Mononuclear cell (primary cell): ENCODE data around the gene SSU72. TPM values are rescaled to one million over a fixed set of nuclear protein-coding genes. Genes with fewer than 3 reads are reported as not detected.

Experiments used
- H3K27me3 ChIP-seq: 2 replicates; pipeline ENCODE4 v1.6.0; 2011; ENCODE audit warnings: low read length, control low read depth; ENCODE audit not compliant: insufficient read depth
- H3K4me1 ChIP-seq: 2 replicates; pipeline ENCODE4 v1.5.1; 2011; ENCODE audit warnings: mild to moderate bottlenecking, low read length, control low read depth; ENCODE audit not compliant: insufficient read depth
- H3K4me3 ChIP-seq: 2 replicates; pipeline ENCODE4 v1.5.1; 2011; ENCODE audit warnings: mild to moderate bottlenecking, low read length, moderate library complexity
- H3K9me3 ChIP-seq: 2 replicates; pipeline ENCODE4 v1.5.1; 2011; ENCODE audit warnings: low read depth, mild to moderate bottlenecking, control low read depth, low read length
- total RNA-seq: library from RNA; depleted of rRNA; stranded (reverse); fragments of >200 nt; gene quantifications from one replicate; pipeline ENCODE4 v1.2.3, GENCODE V29; 2012

Gene SSU72
- 47.9 TPM for total RNA-seq

DNA sequence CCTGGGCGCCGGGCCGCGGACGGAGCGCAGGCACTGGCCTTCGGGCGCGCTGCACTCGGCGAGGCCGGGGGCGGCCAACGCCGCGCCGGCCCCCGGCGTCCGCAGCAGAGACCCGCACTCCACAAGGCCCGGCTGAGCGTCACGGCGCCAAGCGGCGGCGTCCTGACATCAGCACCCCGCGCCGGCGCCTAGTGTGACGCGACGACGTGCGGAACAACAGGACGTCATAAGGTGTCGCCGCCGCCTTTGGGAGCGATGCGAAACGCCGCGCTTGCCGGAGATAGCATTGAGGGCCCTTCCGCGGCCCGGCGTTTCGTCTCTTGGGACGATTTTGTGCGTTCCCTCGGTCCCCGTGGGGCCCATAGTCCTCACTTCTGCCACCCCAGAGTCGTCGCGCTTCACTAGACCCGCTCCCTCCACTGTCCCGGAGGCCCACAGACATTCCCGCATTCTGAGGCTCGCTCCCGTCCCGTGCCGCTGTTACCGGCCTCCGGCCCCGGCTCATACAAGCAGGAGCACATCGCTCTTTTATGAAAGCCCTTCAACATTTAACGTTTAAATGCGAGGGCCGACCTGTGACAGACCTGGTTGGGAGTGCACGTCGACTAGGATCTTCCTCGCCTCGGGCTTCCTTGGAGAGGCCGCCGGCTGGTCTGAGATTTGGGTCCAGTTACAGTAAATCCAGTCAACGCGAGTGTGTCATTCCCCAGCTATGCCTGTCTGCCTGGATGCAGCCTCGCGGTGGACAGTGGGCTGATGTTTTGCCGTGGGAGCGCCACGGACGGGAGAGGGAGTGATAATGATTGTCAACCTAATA, at the start of gene SSU72:
Gene SSU72 (minus strand): TSS at position 143 of the 817 bp plus-strand sequence. CDS start 306 bp downstream, outside the sequence.
- H3K4me3 ChIP-seq = peak within 1 kb of the TSS; percentile 96
- peaks cover 32% of the 10 kb centered on the region for H3K4me1 ChIP-seq

DNA sequence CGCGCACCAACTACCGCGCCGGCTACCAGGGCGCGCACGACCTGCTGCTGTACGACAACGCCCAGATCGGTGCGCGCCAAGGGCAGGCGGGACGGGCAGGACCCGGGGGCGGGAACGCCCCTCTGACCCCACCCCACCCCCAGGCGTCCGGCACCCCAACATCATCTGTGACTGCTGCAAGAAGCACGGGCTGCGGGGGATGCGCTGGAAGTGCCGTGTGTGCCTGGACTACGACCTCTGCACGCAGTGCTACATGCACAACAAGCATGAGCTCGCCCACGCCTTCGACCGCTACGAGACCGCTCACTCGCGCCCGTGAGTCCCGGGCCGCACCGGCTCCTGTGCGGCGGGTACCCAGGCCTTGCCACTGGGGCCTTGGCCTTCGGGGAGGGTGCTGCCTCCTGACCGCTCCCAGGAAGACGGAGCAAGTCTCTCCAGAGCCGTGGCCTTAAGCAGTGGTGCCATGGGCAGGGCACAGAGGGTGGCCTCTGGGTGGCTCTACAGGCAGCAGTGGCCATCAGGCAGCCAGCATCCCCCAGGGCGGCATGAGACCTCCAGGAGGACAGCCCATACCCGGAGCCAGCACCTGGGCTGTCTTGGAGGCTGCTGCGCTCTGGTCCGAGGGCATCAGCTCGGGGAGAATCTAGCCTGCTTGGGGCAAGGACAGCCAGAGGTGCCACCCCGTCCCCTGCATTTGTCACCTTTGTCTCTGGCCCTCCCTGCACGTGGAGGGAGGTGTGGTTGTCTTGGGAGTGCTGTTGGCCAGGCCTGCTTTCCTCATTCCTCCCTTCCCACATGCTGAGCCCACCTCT, 49.2 kb upstream of the SSU72 start:
- no peaks in the 10 kb centered on the region for H3K4me1 ChIP-seq
- no peaks in the 10 kb centered on the region for H3K9me3 ChIP-seq

More for the DNA sequence above, at the start of gene SSU72:
- no peaks in the 10 kb centered on the region for H3K9me3 ChIP-seq
- H3K27me3 ChIP-seq = no peaks in the 10 kb centered on the region

DNA sequence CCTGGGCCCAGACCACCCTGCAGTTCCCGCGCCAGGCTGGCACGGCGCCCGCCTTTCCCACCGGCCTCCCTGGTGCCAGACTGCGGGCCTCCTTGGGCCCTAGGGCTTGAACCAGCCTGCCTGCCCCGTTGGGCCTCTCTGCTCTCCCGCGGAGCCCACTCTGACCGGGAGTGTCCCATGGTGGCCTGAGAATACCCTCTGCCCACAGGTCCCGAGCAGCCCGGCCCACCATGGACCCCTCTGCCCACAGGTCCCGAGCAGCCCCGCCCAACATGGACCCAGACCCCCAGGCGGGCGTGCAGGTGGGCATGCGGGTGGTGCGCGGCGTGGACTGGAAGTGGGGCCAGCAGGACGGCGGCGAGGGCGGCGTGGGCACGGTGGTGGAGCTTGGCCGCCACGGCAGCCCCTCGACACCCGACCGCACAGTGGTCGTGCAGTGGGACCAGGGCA, 48.5 kb upstream of the SSU72 start:
- H3K9me3 ChIP-seq = no peaks in the 10 kb centered on the region
- no peak overlapping the region for H3K4me3 ChIP-seq
- H3K27me3 ChIP-seq = no peaks in the 10 kb centered on the region
- no peaks in the 10 kb centered on the region for H3K4me1 ChIP-seq

More for the DNA sequence above, 49.2 kb upstream of the SSU72 start:
- Histone ChIP-seq H3K27me3 (no peaks in the 10 kb centered on the region), H3K4me3 (no peak overlapping the region)

DNA sequence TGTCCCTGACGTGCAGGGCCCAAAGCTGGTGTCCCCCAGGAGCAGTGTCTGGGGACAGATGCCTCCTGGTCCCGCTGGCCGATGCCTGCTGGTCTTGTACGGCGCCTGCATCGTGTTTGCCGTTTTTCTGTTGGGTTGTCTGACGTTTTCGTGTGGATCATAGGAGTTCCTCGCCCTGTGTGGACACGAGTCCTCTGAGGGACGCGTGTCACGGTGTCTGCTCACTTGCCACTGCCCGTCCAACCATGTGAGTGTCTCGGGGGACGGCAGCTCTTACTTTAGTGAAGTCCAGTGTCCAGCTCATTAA, 48.1 kb upstream of the SSU72 start:
- Histone ChIP-seq H3K4me1 (no peaks in the 10 kb centered on the region), H3K9me3 (no peaks in the 10 kb centered on the region), H3K4me3 (no peak overlapping the region), H3K27me3 (no peaks in the 10 kb centered on the region)

DNA sequence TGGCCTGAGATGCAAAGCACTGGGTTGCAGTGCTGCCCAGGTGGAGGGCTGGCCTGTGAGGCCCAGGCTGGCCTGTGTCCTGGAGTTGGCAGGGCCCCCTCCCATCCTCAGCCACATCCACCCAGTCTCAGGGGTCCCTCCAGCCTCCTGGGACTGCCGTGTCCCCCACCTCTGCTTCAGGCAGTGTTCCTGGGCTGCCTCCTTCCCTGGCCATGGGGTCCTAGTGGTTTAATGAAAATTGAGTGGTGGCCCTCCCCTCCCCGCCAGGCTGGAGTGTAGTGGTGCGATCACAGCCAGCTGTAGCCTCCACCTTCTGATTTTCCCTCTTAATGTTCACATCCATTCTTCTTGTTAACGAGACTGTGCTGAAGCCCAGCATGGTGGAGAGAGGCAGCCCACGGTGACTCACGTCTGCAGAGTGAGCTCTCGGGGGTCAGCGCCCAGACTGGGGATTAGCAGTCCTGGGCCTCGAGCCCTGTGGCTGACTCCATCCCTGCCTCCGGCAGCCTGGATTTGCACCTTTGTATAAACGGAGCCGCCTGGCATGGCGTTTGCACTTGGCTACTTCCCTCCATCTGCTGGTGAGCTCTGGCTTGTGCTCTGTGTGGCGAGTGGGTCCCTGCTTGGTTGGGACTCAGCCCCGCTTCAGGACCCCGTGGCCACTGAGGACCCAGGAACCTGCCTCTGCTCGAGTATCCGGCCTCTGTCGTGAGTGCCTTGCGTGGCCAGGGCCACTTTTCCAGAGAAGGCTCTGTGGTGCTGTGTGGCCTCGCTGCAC, 47.5 kb upstream of the SSU72 start:
- Histone ChIP-seq H3K4me3 (no peak overlapping the region), H3K4me1 (no peaks in the 10 kb centered on the region), H3K27me3 (no peaks in the 10 kb centered on the region), H3K9me3 (no peaks in the 10 kb centered on the region)

DNA sequence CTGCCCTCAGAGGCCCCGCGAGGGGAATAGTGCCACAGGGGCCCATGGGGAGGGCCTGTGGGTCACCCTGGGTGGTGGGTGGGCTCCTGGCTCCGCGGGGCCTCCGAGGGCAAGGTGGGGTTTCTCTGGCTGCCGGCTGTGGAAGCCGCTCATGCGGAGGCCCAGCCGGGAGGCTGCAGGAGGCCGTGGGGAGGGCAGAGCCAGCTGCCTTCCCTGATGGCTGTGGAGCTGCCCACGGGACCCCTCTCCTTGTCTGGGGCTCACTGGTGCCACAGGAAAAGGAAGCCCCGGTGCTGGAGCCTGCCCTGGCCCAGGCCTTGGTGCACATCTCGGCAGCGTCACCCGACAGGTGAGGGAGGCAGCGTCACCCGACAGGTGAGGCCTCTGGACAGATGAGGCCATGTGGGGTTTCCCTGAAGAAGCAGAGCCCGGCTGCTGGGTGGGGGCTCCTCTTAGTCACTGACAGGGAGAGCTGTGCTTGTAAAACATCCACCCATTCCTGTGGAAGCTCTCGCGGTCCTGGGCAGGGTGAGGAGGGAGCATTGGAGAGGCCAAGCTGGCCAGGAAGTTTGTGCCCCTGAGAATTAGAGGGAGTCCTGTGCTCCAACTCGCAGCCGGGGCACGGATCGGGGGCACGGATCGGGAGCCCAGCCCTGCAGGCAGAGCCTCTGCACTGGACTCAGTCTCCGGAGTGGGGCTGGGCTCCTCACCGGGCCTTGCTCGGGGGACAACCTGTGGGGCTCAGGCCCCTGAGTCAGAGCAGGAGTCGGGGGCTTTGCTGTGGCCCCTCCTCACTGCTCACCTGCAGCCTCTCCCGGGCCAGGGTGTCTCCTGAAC, 46.7 kb upstream of the SSU72 start:
- H3K9me3 ChIP-seq = no peaks in the 10 kb centered on the region
- no peaks in the 10 kb centered on the region for H3K27me3 ChIP-seq
- H3K4me1 ChIP-seq = peaks cover 8% of the 10 kb centered on the region
- no peak overlapping the region for H3K4me3 ChIP-seq

DNA sequence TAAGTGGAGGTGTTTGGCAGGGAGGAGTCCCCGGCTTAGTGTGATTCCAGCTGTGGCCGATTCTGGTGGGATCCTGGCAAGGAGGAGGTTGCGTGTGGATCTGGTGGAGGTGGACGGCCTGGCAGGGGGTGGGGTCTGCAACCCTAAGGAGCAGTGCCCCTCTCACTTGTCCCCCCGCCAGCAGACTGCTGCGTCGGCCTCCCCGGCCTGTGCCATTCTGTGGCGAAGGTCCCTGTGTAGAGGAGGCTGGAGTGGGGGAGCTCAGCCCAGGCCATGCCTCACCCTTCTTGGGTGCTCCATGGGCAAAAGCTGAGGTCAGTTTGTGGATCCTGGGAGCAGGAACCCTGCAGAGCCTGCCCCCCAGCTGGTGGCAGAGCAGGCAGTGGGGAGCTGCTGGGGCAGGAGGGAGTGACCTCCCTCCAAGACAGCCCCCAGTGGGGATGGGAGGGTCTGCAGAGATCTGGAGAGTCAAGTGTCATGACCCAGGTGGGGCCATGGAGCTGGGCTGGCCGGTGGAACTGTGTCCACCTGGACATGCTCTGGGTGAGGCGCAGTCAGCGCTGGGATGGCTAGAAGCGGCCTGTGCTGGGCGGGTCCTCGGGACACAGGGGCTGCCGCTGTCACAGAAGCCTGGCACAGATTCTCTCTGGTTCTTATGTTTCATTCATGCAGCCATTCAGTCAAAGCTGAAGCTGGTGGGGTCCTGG, 45.9 kb upstream of the SSU72 start:
- Histone ChIP-seq H3K9me3 (no peaks in the 10 kb centered on the region), H3K4me3 (no peak overlapping the region), H3K27me3 (no peaks in the 10 kb centered on the region), H3K4me1 (peaks cover 11% of the 10 kb centered on the region)

DNA sequence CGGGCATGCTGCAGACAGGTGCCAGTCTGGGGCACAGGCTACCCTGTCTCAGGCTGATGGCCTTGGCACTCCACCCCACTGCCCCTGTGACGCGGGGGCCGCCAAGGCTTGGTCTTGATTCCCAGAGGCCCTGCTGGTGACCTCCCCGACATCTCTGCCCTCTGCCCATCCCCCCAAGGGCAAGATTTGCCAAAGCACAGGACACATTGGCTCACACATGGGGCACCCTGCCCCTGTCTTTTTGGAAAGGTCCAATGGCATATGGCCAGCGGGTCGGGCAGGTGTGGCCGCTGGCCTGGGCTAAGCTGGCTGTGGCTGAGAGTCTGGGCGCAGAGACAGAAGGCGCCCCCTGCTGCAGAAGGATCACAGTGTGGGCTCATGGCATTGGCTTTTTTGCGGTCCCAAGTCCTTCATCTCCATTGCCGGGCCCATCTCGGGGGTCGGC, 45.3 kb upstream of the SSU72 start:
- H3K4me3 ChIP-seq = no peak overlapping the region
- no peaks in the 10 kb centered on the region for H3K27me3 ChIP-seq
- H3K4me1 ChIP-seq = peaks cover 11% of the 10 kb centered on the region
- H3K9me3 ChIP-seq = no peaks in the 10 kb centered on the region

DNA sequence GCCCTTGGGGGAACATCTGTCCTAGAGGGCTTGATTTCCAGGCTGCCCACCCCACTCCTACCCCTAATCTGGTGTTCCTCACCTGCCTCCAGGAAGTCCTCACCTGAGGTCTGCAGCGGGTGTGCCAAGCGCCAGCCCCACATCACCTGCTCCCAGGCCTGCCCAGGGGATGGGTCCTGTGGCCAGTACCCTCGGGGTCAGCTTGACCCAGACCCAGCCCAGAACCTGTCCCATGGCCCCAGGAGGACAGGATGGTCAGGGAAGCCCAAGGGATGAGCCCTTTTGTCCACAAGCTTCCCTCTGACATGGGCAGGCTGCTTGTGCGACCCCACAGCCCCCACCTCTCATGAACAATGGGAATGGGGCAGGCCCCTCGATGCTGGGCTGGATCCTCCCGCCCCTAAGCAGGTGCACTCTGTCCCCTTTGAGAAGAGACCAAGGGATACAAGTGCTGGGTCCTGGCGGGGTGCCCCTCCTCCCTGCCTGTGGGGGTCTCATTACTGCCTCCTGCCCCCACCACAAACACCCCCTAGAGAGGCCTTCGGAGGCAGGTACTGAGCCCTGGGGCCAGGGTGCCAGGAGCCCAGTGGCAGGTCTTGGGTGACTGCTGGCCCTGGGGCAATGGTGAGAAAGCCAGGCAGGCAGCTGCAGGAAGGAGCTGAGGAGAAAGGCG, 43.9 kb upstream of the SSU72 start:
- peaks cover 25% of the 10 kb centered on the region for H3K4me1 ChIP-seq
- no peak overlapping the region for H3K4me3 ChIP-seq
- no peaks in the 10 kb centered on the region for H3K27me3 ChIP-seq
- H3K9me3 ChIP-seq = no peaks in the 10 kb centered on the region

DNA sequence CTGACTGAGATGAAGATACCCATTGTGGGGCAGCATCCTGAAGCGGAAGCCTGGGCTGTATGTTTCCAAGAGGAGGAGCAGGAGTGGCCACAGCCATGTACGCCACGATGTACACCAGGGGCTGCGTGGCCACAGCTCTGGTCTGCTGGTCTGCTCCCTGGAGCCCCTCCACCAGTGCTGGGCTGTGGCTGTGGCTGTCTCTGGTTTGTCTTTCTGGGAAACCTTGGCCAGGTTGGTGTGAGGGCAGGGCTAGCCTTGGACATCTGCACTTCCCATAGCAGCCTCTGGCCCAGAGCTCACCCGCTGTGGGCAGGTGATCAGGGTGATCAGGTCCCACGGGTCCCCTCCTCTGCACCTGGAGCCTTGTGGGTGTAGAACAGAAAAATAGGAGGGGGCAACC, 43.3 kb upstream of the SSU72 start:
- Histone ChIP-seq H3K27me3 (no peaks in the 10 kb centered on the region), H3K4me3 (no peak overlapping the region), H3K4me1 (peaks cover 27% of the 10 kb centered on the region), H3K9me3 (no peaks in the 10 kb centered on the region)

DNA sequence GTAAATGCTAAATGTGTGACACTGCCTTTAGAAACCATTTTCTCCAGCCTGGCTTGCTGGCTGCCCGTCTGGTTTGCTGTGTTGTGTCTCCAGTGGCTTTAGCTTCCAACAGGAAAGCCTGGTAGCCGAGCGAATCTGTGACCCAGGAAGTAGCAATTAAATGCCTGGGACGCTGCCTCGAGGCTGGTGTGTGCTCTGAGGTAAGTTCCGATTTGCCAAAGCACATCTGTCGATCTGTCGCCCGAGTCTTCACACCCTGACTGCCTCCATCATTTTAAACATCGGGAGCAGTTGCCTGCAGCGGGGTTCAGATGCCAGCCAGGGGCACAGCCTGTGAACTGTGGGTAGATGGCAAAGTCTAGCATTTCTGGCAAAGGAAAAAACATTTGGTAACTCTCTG, 42.9 kb upstream of the SSU72 start:
- Histone ChIP-seq H3K4me1 (peaks cover 27% of the 10 kb centered on the region), H3K27me3 (no peaks in the 10 kb centered on the region), H3K4me3 (no peak overlapping the region), H3K9me3 (no peaks in the 10 kb centered on the region)

DNA sequence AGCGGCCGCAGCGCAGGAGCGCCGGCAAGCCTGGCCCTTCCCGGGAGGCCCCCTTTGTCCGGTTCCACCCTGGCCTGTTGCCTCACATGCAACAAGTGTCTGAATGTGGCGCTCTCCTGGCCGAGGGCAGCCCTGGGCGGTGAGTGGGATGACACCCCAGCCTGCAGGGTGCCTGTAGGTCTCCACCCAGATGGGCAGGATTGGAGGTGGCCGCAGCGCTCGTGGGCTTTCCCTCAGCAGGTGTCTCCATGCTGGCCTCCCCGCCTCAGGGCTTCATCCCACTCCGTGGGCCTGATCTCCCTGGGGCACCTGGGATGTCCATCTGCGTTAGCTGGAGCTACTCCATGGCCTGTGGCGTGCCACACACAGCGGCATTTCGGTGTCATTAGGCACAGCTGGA, 42.2 kb upstream of the SSU72 start:
- Histone ChIP-seq H3K4me1 (peaks cover 27% of the 10 kb centered on the region), H3K27me3 (no peaks in the 10 kb centered on the region), H3K9me3 (no peaks in the 10 kb centered on the region), H3K4me3 (no peak overlapping the region)

DNA sequence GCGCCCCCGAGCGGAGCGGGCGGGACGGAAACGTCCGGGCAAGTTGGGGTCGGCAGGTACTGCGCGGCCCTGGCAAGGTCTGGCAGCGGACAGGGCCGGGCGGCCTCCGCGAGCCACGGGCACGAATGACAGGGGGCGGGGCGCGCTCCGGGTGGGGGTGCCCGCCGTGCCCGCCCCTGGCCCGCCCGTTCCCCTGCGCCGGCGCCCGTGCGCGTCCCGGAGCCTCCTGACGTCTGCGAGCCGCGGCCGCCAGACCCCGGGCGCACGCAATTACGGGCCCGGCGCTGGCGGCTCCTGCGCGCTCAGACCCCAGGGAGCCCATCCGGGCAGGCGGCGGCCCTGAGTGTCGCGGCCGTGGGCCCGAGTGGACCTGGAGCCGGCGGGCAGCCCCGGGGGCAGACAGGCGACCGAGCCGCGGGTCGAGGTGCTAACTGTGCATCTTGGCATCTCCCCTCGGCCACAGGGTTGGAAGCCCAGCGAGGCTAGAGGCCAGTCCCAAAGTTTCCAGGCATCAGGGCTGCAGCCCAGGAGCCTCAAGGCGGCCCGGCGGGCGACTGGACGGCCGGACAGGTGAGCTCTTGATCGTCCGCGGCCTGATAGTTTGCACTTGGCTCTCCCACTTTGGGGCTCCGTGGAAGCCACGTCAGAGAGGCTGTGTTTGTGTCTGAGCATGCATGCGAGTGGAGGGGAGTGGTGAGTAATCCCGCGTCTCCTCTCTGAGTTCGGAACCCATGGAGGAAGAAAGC, 41.6 kb upstream of the SSU72 start:
- H3K27me3 ChIP-seq = no peaks in the 10 kb centered on the region
- H3K4me1 ChIP-seq = peaks cover 27% of the 10 kb centered on the region
- peak overlapping the region; percentile 95 for H3K4me3 ChIP-seq
- no peaks in the 10 kb centered on the region for H3K9me3 ChIP-seq
